Measurements from ENCODE around the gene IRS2.

Gene IRS2

DNA sequence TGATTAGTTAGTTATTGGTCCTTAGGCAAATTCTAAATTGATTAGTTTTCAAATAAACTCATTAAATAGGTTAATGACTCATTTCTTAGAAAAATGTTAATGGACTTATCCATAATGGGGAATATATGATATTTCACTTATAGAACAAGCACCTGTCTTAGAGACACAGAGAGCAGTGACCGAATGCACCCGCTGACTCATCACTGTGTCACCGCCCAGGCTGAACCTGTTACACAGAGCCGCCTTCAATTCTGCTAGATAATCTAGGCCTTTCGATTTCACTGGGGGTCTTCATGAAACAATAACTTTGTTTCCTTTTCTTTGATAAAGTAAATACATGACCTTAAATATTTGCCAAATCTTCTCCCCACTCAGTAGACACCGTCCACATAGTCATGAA is 13.1 kb downstream of the IRS2 start:
- TF ChIP-seq, protein P1, sequence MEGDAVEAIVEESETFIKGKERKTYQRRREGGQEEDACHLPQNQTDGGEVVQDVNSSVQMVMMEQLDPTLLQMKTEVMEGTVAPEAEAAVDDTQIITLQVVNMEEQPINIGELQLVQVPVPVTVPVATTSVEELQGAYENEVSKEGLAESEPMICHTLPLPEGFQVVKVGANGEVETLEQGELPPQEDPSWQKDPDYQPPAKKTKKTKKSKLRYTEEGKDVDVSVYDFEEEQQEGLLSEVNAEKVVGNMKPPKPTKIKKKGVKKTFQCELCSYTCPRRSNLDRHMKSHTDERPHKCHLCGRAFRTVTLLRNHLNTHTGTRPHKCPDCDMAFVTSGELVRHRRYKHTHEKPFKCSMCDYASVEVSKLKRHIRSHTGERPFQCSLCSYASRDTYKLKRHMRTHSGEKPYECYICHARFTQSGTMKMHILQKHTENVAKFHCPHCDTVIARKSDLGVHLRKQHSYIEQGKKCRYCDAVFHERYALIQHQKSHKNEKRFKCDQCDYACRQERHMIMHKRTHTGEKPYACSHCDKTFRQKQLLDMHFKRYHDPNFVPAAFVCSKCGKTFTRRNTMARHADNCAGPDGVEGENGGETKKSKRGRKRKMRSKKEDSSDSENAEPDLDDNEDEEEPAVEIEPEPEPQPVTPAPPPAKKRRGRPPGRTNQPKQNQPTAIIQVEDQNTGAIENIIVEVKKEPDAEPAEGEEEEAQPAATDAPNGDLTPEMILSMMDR (IDR thresholded peaks at IDR 0.05) = no peak

DNA sequence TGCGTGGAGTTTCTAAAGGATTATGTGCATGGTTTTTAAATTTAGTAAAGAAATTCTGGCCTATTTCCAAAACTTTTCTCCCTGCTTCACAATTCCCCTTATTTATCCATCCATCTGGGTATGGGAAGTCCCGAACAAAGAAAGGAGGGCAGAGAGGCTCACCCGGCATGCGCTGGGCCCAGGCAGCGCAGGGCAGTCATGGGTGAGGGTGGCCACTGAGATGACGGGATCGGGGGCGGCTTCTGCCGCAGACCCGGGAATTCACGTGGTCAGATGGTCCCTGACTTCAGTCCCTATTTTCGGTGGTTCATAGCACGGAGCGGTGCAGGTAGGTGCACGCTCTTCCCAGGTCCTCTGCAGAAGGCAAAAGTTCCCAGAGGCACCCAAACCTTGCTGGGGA is 14.5 kb downstream of the IRS2 start:
- TF ChIP-seq, protein P1 (IDR thresholded peaks at IDR 0.05) = no peak

DNA sequence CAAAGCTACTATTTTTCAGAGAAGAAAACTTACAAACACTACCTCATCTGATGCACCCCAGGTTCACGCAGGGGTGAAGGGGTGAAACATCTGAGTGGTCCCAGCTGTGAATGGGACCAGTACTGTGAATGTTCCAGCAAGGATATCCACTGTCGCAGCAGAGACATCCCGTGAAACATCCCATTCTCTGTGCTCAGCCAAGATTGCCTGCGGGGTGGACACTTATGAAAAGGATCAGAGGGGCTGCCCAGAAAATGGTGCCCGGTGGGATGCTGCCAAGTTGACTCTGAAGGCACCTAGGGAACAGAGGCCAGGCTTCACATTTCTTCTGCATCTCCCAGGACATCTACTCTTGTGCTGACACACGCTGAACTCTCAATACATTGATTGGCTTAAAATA is 15.9 kb downstream of the IRS2 start:
- TF ChIP-seq, protein P1 (IDR thresholded peaks at IDR 0.05) = no peak

DNA sequence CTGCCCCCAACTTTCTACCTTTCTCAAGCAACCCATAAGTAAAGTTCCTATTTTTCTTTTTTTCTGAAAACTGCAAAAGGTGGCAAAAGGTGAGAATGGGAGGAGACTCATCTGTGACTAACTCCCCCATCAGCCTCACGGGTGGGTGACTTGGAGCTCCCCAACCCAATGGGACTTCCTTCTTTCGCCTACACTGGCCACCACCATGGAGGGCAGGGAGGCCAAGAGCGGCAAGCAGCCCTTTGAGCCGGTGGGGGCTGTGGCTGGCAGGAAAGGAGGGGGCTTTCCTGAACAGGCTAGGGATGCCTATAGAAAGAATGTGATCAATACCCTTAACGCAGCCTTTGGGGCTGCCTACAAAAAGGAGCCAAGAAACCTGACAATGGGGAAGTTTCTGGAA is 16.5 kb downstream of the IRS2 start:
- TF ChIP-seq, protein P1 (IDR thresholded peaks at IDR 0.05) = no peak

DNA sequence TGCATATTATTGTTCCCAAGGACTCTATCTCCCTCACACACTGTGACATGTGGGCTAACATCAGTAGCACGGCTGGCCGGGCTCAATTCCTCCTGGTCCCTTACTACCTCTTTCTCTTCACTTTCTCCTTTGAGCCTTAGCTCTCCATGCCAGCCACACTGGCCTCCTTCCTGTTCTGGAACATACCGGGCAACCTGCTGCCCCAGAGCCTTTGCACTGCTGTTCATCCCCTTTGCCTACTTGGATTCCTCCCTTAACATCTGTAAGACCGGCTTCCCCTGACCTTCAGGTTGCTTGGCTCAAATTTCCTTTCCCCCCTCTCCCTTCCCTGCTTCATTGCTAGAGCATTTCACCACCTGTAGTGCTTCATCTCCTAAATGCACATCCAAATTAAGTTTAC is 17.1 kb downstream of the IRS2 start:
- TF ChIP-seq, protein P1 (IDR thresholded peaks at IDR 0.05) = no peak

DNA sequence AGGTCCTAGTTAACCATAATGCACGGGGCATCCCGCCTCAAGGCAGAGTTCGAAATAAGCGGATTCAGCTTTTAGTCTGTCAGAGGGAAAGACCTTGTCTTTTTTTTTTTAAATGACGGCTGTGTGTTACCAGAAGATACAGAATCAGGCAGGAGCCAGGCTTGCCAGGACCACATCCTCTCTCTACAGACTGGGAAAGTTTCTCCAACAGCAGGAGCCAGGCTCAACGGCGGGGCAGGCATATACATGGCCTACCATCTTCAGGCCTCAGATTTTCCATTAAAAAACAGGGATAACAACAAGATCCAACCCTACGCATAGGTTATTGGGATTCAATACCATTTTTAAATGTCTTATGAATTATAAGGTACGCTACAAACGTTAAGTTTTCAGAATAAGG is 17.8 kb downstream of the IRS2 start:
- TF ChIP-seq, protein P1 (IDR thresholded peaks at IDR 0.05) = no peak

DNA sequence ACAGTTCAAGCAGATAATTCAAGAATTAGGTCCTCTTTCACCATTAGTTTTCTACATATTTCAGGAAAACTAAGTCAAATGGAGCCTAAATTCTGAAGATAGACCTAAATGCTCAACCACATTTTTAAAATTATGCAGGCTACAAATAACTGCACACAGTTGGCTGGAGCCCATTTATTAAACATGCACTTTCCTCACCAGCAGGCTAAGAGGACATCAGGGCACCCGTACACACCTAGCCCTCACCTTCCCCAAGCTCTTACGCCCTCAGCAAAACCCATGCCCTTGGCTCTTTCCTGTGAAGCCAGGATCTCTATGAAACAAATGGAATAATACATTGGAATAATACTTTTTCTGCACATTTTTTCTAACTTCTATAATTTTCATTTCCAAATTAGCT is 18.2 kb downstream of the IRS2 start:
- TF ChIP-seq, protein P1 (IDR thresholded peaks at IDR 0.05) = no peak

DNA sequence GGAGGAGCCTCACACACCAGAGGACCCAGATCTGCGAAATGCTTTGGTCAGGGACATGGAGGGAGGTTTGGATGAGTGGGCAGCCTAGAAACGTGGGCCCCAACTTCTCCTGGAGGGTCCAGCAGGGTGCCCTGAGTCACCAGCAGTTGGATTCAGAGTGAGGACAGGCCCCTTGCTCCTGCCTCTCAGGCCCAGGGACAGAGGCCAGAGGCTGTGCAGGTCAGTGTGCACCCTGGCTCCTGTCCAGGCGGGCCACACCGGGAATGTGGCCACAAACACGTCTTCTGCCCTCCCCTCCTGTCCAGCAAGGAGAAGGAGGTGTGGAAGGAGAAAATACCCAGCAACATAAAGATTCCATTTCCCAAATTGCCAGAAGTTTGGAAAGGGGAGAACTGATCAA is 19.4 kb downstream of the IRS2 start:
- TF ChIP-seq, protein P1 (IDR thresholded peaks at IDR 0.05) = no peak
